Thyroid gland (tissue), 4 donors: ENCODE results near the gene GIGYF2. TPM values are rescaled to one million over a fixed set of nuclear protein-coding genes. Genes with fewer than 3 reads are reported as not detected.
A peak's percentile ranks its signal among the peaks of the same experiment; 100 is the strongest.

ENCODE experiments used
- DNase-seq, 2 donors: peaks; one replicate each; pipeline ENCODE4 v3.0.0-alpha.2; 2019
- H3K27ac ChIP-seq, 3 donors: fragments of 200-600 bp; sonication (generic); 1 replicate in 2 of 3; 2 replicates in 1 of 3; pipeline ENCODE4 v1.5.1; 2016 to 2019; ENCODE audit warnings: mild to moderate bottlenecking in 1 of 3, moderate library complexity in 1 of 3
- H3K27me3 ChIP-seq: fragments of 200-600 bp; sonication (generic); one replicate; pipeline ENCODE4 v1.5.1; 2019
- H3K36me3 ChIP-seq, 2 donors: fragments of 200-600 bp; sonication (generic); one replicate each; pipeline ENCODE4 v1.5.1; 2016 to 2019
- H3K4me1 ChIP-seq, 2 donors: fragments of 200-600 bp; sonication (generic); one replicate each; pipeline ENCODE4 v1.5.1; 2017 to 2019
- H3K4me3 ChIP-seq, 3 donors: fragments of 200-600 bp; sonication (generic); replicated peaks in 1 of 3; 1 replicate in 2 of 3; 2 replicates in 1 of 3; pipeline ENCODE4 v1.5.1; 2016; ENCODE audit warnings: mild to moderate bottlenecking in 1 of 3
- H3K9me3 ChIP-seq: fragments of 200-600 bp; sonication (generic); one replicate; pipeline ENCODE4 v1.5.1; 2017
- CTCF ChIP-seq, 6 experiments: fragments of 200-600 bp in 3 of 6; fragments of 450-650 bp in 3 of 6; sonication (generic) in 3 of 6; IDR thresholded peaks; one replicate each; pipeline ENCODE4 v1.5.1; 2016 to 2019; ENCODE audit warnings: antibody characterized with exemption in 6 of 6, mild to moderate bottlenecking in 2 of 6, inconsistent platforms in 1 of 6, moderate library complexity in 1 of 6
- POLR2A ChIP-seq, 2 donors: fragments of 450-650 bp; IDR thresholded peaks; one replicate each; pipeline ENCODE4 v1.6.1; 2017; ENCODE audit warnings: antibody characterized with exemption in 2 of 2, mild to moderate bottlenecking in 2 of 2, moderate library complexity in 1 of 2
- WGBS, 2 donors: methylation state at CpG; one replicate each; pipeline ENCODE4 v1.1.5; 2017; 5-methylcytosine and 5-hydroxymethylcytosine counted together
- intact Hi-C: fragments of 100-400 bp; cut with DNase I; formaldehyde crosslinking; loops from one replicate; pipeline ENCODE4 v1.15.1; 2023
- total RNA-seq, 4 donors: library from RNA; depleted of rRNA; stranded (reverse); fragments of >200 nt; gene quantifications; one replicate each; pipeline ENCODE4 v1.2.3, GENCODE V29; 2016

GIGYF2 gene
- total RNA-seq, 4 donors from 2014 or later = 88.7 to 138 (median 101) TPM

DNA sequence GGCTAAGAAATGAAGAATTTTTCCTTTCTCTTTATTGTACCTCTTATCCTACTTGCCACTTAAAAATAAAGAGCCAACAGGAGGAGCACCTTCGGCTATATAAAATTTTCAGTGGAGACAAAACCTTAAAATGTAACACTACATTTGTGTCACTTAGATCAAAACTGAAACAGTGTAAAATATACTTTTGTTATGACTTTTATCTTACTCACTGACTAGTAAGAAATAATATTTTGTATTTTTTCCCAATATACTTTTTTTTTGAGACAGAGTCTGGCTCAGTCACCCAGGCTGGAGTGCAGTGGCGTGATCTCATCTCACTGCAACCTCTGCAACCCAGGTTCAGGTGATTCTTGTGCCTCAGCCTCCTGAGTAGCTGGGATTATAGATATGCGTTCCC is 50.9 kb downstream of the GIGYF2 start:
- WGBS, 2 donors = 97 to 99% methylated on average over 3 of the region's 3 CpGs

DNA sequence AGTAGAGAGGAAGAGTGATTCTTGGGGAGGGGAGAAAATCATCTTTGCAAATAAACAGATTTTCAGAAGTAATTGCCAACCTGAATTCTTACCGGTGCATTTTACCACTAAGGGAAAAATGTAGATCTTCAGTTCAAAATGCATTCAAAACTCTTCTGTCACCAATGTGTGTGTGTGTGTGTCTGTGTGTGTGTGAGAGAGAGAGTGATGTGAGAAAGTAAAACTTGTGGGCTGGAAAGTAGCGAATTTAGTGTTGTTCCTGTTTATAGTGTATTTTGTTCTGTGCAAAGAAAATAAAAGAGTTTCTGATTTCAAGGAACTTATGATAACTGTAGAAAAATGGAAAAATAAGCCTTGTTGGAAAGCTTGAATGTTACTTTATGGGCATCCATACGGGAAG is 52.2 kb downstream of the GIGYF2 start:
- TF ChIP-seq CTCF (IDR thresholded peaks at IDR 0.05) (no peak), POLR2A (IDR thresholded peaks at IDR 0.05) (no peak)
- H3K36me3 ChIP-seq = peaks cover 21 to 25% of the 10 kb centered on the region in 2 donors

More for the DNA sequence above, 50.9 kb downstream of the GIGYF2 start:
- intact Hi-C loops = no loop called here
- TF ChIP-seq CTCF (IDR thresholded peaks at IDR 0.05) (no peak), POLR2A (IDR thresholded peaks at IDR 0.05) (no peak)
- Histone ChIP-seq H3K27ac (no peak overlapping the region), H3K27me3 (no peaks in the 10 kb centered on the region), H3K9me3 (no peaks in the 10 kb centered on the region), H3K36me3 (peaks cover 21 to 25% of the 10 kb centered on the region in 2 donors), H3K4me3 (no peak overlapping the region), H3K4me1 (no peaks in the 10 kb centered on the region)
- DNase-seq = no peak

DNA sequence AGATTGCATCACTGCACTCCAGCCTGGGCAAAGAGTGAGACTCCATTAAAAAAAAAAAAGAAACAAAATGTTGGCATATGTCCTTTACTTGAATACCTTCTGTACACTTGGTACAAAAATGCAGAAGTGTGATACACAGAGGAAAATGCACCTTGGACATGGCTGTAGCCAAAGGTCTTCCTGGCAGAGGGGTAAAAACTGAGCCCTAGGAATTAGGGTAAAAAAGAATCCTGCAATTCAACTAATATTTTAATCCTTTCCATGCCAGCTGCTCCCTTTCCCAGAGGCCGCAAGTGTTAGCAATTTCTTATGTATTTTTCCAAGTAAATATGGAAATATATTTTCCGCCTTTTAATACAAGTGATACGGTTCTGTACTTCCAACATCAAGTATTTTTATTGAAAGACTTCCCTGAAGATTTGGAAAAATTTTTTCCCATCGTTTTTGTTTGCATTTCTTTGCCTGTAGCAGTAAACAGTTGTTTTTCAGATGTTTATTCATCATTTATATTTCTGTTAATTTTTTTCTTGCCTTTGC is 53.1 kb downstream of the GIGYF2 start:
- Histone ChIP-seq H3K4me3 (no peak overlapping the region), H3K27me3 (no peaks in the 10 kb centered on the region), H3K4me1 (no peaks in the 10 kb centered on the region), H3K36me3 (peaks cover 21 to 25% of the 10 kb centered on the region in 2 donors), H3K27ac (no peak overlapping the region), H3K9me3 (no peaks in the 10 kb centered on the region)
- DNase-seq = no peak
- TF ChIP-seq CTCF (IDR thresholded peaks at IDR 0.05) (no peak), POLR2A (IDR thresholded peaks at IDR 0.05) (no peak)
- intact Hi-C loops = no loop called here
- WGBS, 2 donors = 90 to 95% methylated on average over 4 of the region's 4 CpGs

More for the DNA sequence above, 52.2 kb downstream of the GIGYF2 start:
- Histone ChIP-seq H3K9me3 (no peaks in the 10 kb centered on the region), H3K4me1 (no peaks in the 10 kb centered on the region), H3K4me3 (no peak overlapping the region), H3K27me3 (no peaks in the 10 kb centered on the region), H3K27ac (no peak overlapping the region)
- WGBS, 2 donors = 92% methylated on average over 3 of the region's 3 CpGs
- intact Hi-C loops = no loop called here
- DNase-seq = no peak

DNA sequence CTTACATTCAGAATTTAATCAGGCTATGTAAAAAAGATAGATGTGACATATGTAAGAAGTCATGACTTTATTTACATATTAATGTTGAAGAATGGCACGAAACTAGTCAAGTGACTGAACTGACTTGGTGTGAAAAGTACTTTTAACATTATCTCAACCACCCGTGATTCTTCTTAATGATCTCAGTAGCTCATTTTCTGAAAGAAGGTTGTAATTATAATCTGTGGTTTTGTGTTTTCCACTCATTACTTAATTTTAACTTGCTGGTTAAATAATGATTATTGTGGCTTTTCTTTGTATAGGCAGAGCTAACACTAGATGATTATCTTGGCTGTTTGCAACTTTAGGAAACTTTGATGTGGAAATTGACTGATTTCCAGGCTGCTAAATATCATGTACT is 60.8 kb downstream of the GIGYF2 start:
- Histone ChIP-seq H3K27ac (no peak overlapping the region), H3K9me3 (no peaks in the 10 kb centered on the region), H3K27me3 (no peaks in the 10 kb centered on the region), H3K36me3 (peaks cover 9 to 11% of the 10 kb centered on the region in 2 donors), H3K4me3 (no peak overlapping the region), H3K4me1 (no peaks in the 10 kb centered on the region)
- TF ChIP-seq CTCF (IDR thresholded peaks at IDR 0.05) = no peak
- no peak for TF ChIP-seq POLR2A (IDR thresholded peaks at IDR 0.05)
- DNase-seq = no peak
- intact Hi-C loops = no loop called here
- WGBS, 2 donors = 90 to 93% methylated on average over 2 of the region's 2 CpGs

GRCh38 chr2:232761301-232761907 is 64.3 kb downstream of the GIGYF2 start:
- Histone ChIP-seq H3K4me3 (no peak overlapping the region), H3K36me3 (peaks cover 9 to 17% of the 10 kb centered on the region in 2 donors), H3K27ac (no peak overlapping the region), H3K9me3 (no peaks in the 10 kb centered on the region), H3K27me3 (no peaks in the 10 kb centered on the region), H3K4me1 (no peaks in the 10 kb centered on the region)
- intact Hi-C loops = no loop called here
- peak in 1 of 2 donors; percentile 17 for DNase-seq
- TF ChIP-seq POLR2A (IDR thresholded peaks at IDR 0.05) (no peak), CTCF (IDR thresholded peaks at IDR 0.05) (peak in 5 of 6 experiments; percentile 28 to 61 (median 58))
- WGBS, 2 donors = 63 to 68% methylated on average over 3 of the region's 3 CpGs
